Esophagus muscularis mucosa (tissue), 4 donors: ENCODE measurements around the gene COPS4. TPM values are rescaled to one million over a fixed set of nuclear protein-coding genes. Genes with fewer than 3 reads are reported as not detected.
A peak's percentile ranks its signal among the peaks of the same experiment; 100 is the strongest.
"Not testable (repeated sequence)": the region's sequence is repeated elsewhere in the genome, so short reads cannot be mapped to it uniquely, and the experiment has no call there.

Experiments
- DNase-seq: peaks from one replicate; pipeline ENCODE4 v3.0.0-alpha.2; 2017; ENCODE audit errors: extremely low spot score
- H3K27ac ChIP-seq, 4 donors: fragments of 200-600 bp; sonication (generic); replicated peaks in 1 of 4; 1 replicate in 3 of 4; 2 replicates in 1 of 4; pipeline ENCODE4 v1.5.1; 2016 to 2019; ENCODE audit warnings: mild to moderate bottlenecking in 1 of 4
- H3K27me3 ChIP-seq, 4 donors: fragments of 200-600 bp; sonication (generic); one replicate each; pipeline versions ENCODE4 v1.5.1 to v1.6.0; 2016 to 2019
- H3K36me3 ChIP-seq, 4 donors: fragments of 200-600 bp; sonication (generic); one replicate each; pipeline ENCODE4 v1.5.1; 2016 to 2019
- H3K4me1 ChIP-seq, 4 donors: fragments of 200-600 bp; sonication (generic); one replicate each; pipeline ENCODE4 v1.5.1; 2016 to 2019
- H3K4me3 ChIP-seq, 4 donors: fragments of 200-600 bp; sonication (generic); 1 replicate in 2 of 4; 2 replicates in 2 of 4; pipeline ENCODE4 v1.5.1; 2016 to 2019; ENCODE audit warnings: mild to moderate bottlenecking in 4 of 4, moderate library complexity in 1 of 4
- H3K9me3 ChIP-seq, 4 donors: fragments of 200-600 bp; sonication (generic); 1 replicate in 3 of 4; 2 replicates in 1 of 4; pipeline ENCODE4 v1.5.1; 2016 to 2019
- EP300 ChIP-seq: sonication (generic); formaldehyde crosslinking; IDR thresholded peaks from one replicate; pipeline ENCODE4 v1.6.1; 2017; ENCODE audit warnings: antibody characterized with exemption
- POLR2A ChIP-seq: fragments of 450-650 bp; IDR thresholded peaks from one replicate; pipeline ENCODE4 v1.6.1; 2017; ENCODE audit warnings: antibody characterized with exemption, moderate library complexity, mild to moderate bottlenecking, low read depth
- POLR2AphosphoS5 ChIP-seq, 2 donors: sonication (generic); formaldehyde crosslinking; IDR thresholded peaks; one replicate each; pipeline ENCODE4 v1.6.1; 2017; ENCODE audit warnings: antibody characterized with exemption in 2 of 2
- WGBS: methylation state at CpG from one replicate; pipeline ENCODE4 v1.1.5; 2018; 5-methylcytosine and 5-hydroxymethylcytosine counted together
- intact Hi-C: fragments of 100-400 bp; cut with DNase I; formaldehyde crosslinking; loops from one replicate; pipeline ENCODE4 v1.15.1; 2023
- total RNA-seq, 4 donors: library from RNA; depleted of rRNA; stranded (reverse); fragments of >200 nt; gene quantifications; one replicate each; pipeline versions ENCODE4 v1.1.0 to v1.2.1, GENCODE V29; 2016
- TF ChIP-seq, protein P1 (sequence below), 3 experiments: fragments of 200-600 bp in 2 of 3; fragments of 450-650 bp in 1 of 3; sonication (generic) in 2 of 3; IDR thresholded peaks; one replicate each; pipeline ENCODE4 v1.5.1; 2017 to 2019; ENCODE audit warnings: antibody characterized with exemption in 3 of 3, mild to moderate bottlenecking in 2 of 3, moderate library complexity in 1 of 3

The COPS4 gene
- 10 to 100 TPM; 54.8 to 63.7 (median 57.7) TPM for total RNA-seq

DNA sequence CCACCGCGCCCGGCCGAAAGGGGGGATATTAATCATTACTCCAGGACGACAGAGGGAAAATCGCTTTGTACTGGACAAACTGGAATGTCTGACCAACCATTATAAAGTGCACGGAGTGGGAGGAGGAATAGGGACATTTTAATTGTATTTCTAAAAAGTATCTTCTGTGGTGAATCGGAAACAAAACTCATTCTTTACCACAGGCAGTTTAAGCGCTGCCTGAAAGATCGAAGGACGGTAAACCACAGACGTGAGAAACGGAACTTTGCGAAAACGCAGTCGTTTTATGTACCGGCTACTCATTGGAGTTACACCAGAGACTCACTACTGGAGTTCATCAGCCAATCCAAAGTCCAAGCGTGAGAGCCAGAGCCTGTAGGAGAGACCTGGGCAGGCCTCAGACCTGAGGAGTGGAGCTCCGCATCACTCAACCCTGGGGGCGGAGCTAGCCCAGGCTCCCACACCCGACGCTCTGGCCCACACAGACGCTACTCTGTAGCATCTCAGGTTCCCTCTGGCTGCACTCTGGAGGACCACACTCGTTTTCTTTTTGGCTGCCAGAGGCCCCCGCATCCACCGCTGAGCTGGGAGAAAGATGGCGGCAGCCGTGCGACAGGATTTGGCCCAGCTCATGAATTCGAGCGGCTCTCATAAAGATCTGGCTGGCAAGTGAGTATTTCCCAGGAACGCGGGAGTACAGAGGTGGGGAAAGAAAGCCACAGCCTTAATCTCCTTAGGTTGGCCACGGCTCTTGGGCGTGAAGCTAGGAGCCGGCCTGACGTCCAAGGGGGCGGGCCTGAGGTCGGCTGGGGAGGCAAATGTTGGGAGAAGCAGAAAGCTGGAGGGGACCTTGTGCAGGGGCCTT lies at the start of gene COPS4:
Gene COPS4 (plus strand): TSS at position 554 of the 865 bp plus-strand sequence. CDS start 42 bp downstream, at position 596.
- no peaks in the 10 kb centered on the region for H3K27me3 ChIP-seq
- no peaks in the 10 kb centered on the region for H3K36me3 ChIP-seq
- peak within 1 kb of the TSS; percentile 70 to 88 (median 76) for H3K4me3 ChIP-seq
- peak; percentile 92 to 94 for TF ChIP-seq POLR2AphosphoS5 (IDR thresholded peaks at IDR 0.05)
- peak; percentile 20 for TF ChIP-seq POLR2A
- TF ChIP-seq EP300: no peak
- TF ChIP-seq, protein P1, sequence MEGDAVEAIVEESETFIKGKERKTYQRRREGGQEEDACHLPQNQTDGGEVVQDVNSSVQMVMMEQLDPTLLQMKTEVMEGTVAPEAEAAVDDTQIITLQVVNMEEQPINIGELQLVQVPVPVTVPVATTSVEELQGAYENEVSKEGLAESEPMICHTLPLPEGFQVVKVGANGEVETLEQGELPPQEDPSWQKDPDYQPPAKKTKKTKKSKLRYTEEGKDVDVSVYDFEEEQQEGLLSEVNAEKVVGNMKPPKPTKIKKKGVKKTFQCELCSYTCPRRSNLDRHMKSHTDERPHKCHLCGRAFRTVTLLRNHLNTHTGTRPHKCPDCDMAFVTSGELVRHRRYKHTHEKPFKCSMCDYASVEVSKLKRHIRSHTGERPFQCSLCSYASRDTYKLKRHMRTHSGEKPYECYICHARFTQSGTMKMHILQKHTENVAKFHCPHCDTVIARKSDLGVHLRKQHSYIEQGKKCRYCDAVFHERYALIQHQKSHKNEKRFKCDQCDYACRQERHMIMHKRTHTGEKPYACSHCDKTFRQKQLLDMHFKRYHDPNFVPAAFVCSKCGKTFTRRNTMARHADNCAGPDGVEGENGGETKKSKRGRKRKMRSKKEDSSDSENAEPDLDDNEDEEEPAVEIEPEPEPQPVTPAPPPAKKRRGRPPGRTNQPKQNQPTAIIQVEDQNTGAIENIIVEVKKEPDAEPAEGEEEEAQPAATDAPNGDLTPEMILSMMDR (IDR thresholded peaks at IDR 0.05): peak; percentile 29 to 60 (median 55)
- H3K9me3 ChIP-seq: no peaks in the 10 kb centered on the region
- peaks cover 21 to 39% (median 27%) of the 10 kb centered on the region in 4 donors for H3K4me1 ChIP-seq
- peak; percentile 98 for DNase-seq
- peak within 1 kb of the TSS; percentile 89 to 91 (median 90) for H3K27ac ChIP-seq
- intact Hi-C loops: loop anchor here (1.0 kb wide), 1 partner anchor 22 kb away; no protein-coding TSS in a partner anchor
- WGBS: under 1% methylated on average over 39 of the region's 39 CpGs

DNA sequence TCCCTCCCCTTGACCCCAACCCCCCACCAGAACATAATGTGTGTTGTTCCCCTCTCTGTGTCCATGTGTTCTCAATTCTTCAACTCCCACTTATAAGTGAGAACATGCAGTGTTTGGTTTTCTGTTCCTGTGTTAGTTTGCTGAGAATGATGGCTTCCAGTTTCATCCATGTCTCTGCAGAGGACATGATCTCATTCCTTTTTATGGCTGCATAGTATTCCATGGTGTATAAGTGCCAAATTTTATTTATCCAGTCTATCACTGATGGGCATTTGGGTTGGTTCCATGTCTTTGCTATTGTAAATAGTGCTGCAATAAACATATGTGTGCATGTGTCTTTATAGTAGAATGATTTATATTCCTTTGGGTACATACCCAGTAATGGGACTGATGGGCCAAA lies 47.5 kb upstream of the COPS4 start:
- intact Hi-C loops, DNase-seq, H3K9me3 ChIP-seq, H3K27me3 ChIP-seq, H3K4me1 ChIP-seq, H3K4me3 ChIP-seq, H3K27ac ChIP-seq: not testable (repeated sequence)
- peaks cover 0 to 14% (median 2%) of the 10 kb centered on the region in 4 donors for H3K36me3 ChIP-seq

DNA sequence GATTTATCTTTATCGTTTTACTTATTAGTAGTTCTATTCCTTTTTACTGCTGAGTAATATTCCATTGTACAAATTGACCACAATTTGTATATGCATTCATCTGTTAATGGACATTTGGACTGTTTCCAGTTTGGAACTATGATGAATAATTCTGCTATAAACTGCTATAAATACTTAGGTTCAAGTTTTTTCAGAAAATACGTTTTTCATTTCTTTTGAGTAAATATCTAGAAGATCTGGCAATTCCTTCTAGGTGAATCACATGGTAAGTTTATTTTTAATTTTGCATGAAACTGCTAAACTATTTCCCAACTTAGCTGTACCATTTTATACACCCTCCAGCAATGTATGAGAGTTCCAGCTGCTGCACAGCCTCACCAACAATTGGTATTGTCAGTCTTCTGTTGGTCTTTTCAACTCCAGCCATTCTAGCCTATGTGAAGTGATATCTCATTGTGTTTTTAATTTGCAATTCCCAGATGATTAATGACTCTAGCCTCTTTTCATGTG lies 46.6 kb upstream of the COPS4 start:
- Histone ChIP-seq H3K4me1 (peaks cover 0 to 7% (median 0%) of the 10 kb centered on the region in 4 donors), H3K4me3 (no peak overlapping the region), H3K9me3 (no peaks in the 10 kb centered on the region), H3K36me3 (peaks cover 0 to 11% (median 0%) of the 10 kb centered on the region in 4 donors), H3K27ac (no peak overlapping the region), H3K27me3 (no peaks in the 10 kb centered on the region)
- intact Hi-C loops: no loop called here
- WGBS: 78% methylated on average over 2 of the region's 2 CpGs
- DNase-seq: no peak
- TF ChIP-seq, protein P1 (IDR thresholded peaks at IDR 0.05): no peak
- TF ChIP-seq POLR2AphosphoS5 (IDR thresholded peaks at IDR 0.05): no peak
- TF ChIP-seq EP300: no peak
- TF ChIP-seq POLR2A: no peak

DNA sequence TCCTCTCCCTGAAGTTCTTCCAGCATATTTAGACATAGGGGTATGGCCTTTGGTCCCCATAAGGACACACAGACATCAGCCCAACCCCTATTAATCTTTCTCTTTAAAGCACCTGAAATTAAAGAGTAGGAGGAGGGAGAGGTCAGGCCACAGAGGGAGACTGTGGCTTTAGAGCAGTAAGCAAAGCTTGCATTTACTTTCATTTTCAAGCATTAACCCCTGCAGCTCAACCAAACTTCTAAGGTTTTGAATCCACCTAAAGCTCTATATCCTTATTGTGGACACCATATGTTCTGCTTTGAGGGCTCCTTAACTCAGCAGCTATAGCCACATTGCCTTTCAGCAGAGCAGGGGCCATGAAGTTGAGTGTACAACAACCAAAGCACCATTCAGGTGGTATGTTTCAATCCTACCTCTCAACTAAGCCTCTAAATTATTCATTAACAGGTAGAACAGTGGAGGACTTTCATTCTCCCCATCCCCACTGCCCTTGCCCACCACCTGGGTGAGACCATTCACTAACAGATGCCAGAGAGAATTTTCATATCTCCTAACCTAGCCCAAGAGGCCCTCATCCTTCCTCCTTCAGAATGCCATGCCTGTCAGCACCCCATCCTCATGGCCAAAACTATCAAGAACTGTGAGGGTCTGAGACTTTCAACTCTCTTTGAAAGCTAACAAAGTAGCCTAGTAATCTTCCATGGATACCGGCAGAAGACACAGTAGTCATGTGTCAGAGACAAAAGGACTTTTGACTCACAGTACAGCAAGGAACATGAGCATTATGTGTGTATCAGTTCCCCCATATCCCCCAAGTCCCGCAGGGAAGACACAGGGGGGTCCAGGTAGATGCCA lies 45.2 kb upstream of the COPS4 start:
- no peak for TF ChIP-seq EP300
- TF ChIP-seq, protein P1 (IDR thresholded peaks at IDR 0.05): no peak
- no peak for TF ChIP-seq POLR2AphosphoS5 (IDR thresholded peaks at IDR 0.05)
- no peak for TF ChIP-seq POLR2A
- no peak for DNase-seq
- WGBS: 100% methylated on average over 2 of the region's 2 CpGs
- intact Hi-C loops: no loop called here
- Histone ChIP-seq H3K4me1 (peaks cover 0 to 7% (median 0%) of the 10 kb centered on the region in 4 donors), H3K9me3 (no peaks in the 10 kb centered on the region), H3K27me3 (no peaks in the 10 kb centered on the region), H3K4me3 (no peak overlapping the region), H3K27ac (no peak overlapping the region), H3K36me3 (no peaks in the 10 kb centered on the region)

DNA sequence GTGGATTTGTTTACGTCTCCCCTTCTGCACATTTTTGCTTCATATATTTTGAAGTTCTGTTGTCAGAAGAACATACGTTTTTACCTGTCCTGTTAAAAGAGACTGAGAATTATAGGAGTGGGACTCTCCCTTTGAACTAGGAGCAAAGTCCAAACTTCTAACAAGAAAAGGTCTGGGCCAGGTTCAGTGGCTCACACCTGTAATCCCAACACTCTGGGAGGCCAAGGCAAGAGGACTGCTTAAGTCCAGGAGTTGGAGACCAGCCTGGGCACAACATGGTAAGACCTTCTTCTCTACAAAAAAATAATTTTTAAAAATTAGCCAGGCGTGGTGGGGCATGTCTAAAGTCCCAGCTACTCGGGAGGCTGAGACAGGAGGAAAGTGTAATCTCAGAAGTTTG lies 40.1 kb upstream of the COPS4 start:
- H3K4me3 ChIP-seq: no peak overlapping the region
- intact Hi-C loops: no loop called here
- DNase-seq: no peak
- H3K9me3 ChIP-seq: no peaks in the 10 kb centered on the region
- TF ChIP-seq, protein P1 (IDR thresholded peaks at IDR 0.05): no peak
- TF ChIP-seq EP300 (no peak), POLR2AphosphoS5 (IDR thresholded peaks at IDR 0.05) (no peak), POLR2A (no peak)
- no peaks in the 10 kb centered on the region for H3K27me3 ChIP-seq
- no peaks in the 10 kb centered on the region for H3K36me3 ChIP-seq
- no peak overlapping the region for H3K27ac ChIP-seq
- H3K4me1 ChIP-seq: peaks cover 0 to under 1% (median 0%) of the 10 kb centered on the region in 4 donors
- WGBS: 67% methylated on average over 4 of the region's 4 CpGs
